ENCODE results near the gene OXNAD1. TPM values are rescaled to one million over a fixed set of nuclear protein-coding genes. Genes with fewer than 3 reads are reported as not detected.

Gene OXNAD1
- total and polyA plus RNA-seq, 2 experiments from 2014 or later, result 9.8 to 10.8 TPM

GRCh38 chr3:16300881-16301359 lies 35.9 kb downstream of the OXNAD1 start:
- Histone ChIP-seq H3K79me2 (ENCODE audit: insufficient read depth) (no peaks in the 10 kb centered on the region), H3K9ac (no peak overlapping the region), H3K27ac (no peak overlapping the region), H3K27me3 (replicated peaks; ENCODE audit: insufficient read depth) (no peaks in the 10 kb centered on the region), H3K9me2 (ENCODE audit: insufficient read depth) (no peaks in the 10 kb centered on the region), H4K20me1 (ENCODE audit: insufficient read depth) (no peaks in the 10 kb centered on the region), H3K4me2 (ENCODE audit: unreplicated experiment) (no peak overlapping the region), H3K36me3 (ENCODE audit: low read depth) (0 out of 2 replicates have a peak, but pooled peaks cover 12% of the 10 kb centered on the region), H3F3A (ENCODE audit: insufficient read depth) (no peaks in the 10 kb centered on the region), H3K4me1 (ENCODE audit: insufficient read depth) (no peaks in the 10 kb centered on the region), H3K9me3 (ENCODE audit: low read depth) (no peaks in the 10 kb centered on the region), H3K4me3 (no peak overlapping the region), H2AFZ (no peak overlapping the region)
- TF ChIP-seq EZH2 (IDR thresholded peaks at IDR 0.05; ENCODE audit: insufficient read depth, poor library complexity, severe bottlenecking) (no peak), EZH2phosphoT487 (IDR thresholded peaks at IDR 0.05; ENCODE audit: insufficient read depth, low read depth) (no peak)
- no peak for DNase-seq
- in situ Hi-C loops (cut with MboI), result loop anchor here (10.0 kb wide), 1 partner anchor 214 kb away; the partner anchor contains the start of gene RFTN1
- WGBS, 2 experiments (ENCODE audit: low coverage in 1 of 2, low lambda C conversion rate in 2 of 2, missing lambda C conversion rate in 2 of 2), result 91 to 98% methylated on average over 2 of the region's 2 CpGs

GRCh38 chr3:16301507-16301906 lies 36.5 kb downstream of the OXNAD1 start:
- in situ Hi-C loops (cut with MboI), result loop anchor here (10.0 kb wide), 1 partner anchor 213 kb away; the partner anchor contains the start of gene RFTN1
- no peak for TF ChIP-seq EZH2phosphoT487 (IDR thresholded peaks at IDR 0.05; ENCODE audit: insufficient read depth, low read depth)
- TF ChIP-seq EZH2 (IDR thresholded peaks at IDR 0.05; ENCODE audit: insufficient read depth, poor library complexity, severe bottlenecking), result no peak
- Histone ChIP-seq H3K79me2 (ENCODE audit: insufficient read depth) (no peaks in the 10 kb centered on the region), H2AFZ (no peak overlapping the region), H3K4me3 (no peak overlapping the region), H3F3A (ENCODE audit: insufficient read depth) (no peaks in the 10 kb centered on the region), H4K20me1 (ENCODE audit: insufficient read depth) (no peaks in the 10 kb centered on the region), H3K4me1 (ENCODE audit: insufficient read depth) (no peaks in the 10 kb centered on the region), H3K9me2 (ENCODE audit: insufficient read depth) (no peaks in the 10 kb centered on the region), H3K27me3 (replicated peaks; ENCODE audit: insufficient read depth) (no peaks in the 10 kb centered on the region), H3K4me2 (ENCODE audit: unreplicated experiment) (no peak overlapping the region), H3K27ac (no peak overlapping the region), H3K36me3 (ENCODE audit: low read depth) (0 out of 2 replicates have a peak, but pooled peaks cover 7% of the 10 kb centered on the region), H3K9ac (no peak overlapping the region), H3K9me3 (ENCODE audit: low read depth) (no peaks in the 10 kb centered on the region)
- WGBS, 2 experiments (ENCODE audit: low coverage in 1 of 2, low lambda C conversion rate in 2 of 2, missing lambda C conversion rate in 2 of 2), result 66 to 67% methylated on average over 6 of the region's 6 CpGs
- no peak for DNase-seq

- H3K9me3 ChIP-seq (ENCODE audit: low read depth), result no peaks in the 10 kb centered on the region
- in situ Hi-C loops (cut with MboI), result loop anchor here (10.0 kb wide), 1 partner anchor 213 kb away; the partner anchor contains the start of gene RFTN1
- TF ChIP-seq EZH2phosphoT487 (IDR thresholded peaks at IDR 0.05; ENCODE audit: insufficient read depth, low read depth) (no peak), EZH2 (IDR thresholded peaks at IDR 0.05; ENCODE audit: insufficient read depth, poor library complexity, severe bottlenecking) (no peak)
- DNase-seq, result no peak
- H3K9ac ChIP-seq, result no peak overlapping the region
- no peaks in the 10 kb centered on the region for H3K79me2 ChIP-seq (ENCODE audit: insufficient read depth)
- no peak overlapping the region for H3K4me3 ChIP-seq
- H3K9me2 ChIP-seq (ENCODE audit: insufficient read depth), result no peaks in the 10 kb centered on the region
- no peaks in the 10 kb centered on the region for H4K20me1 ChIP-seq (ENCODE audit: insufficient read depth)
- H3K27me3 ChIP-seq (replicated peaks; ENCODE audit: insufficient read depth), result no peaks in the 10 kb centered on the region
- WGBS, 2 experiments (ENCODE audit: low coverage in 1 of 2, low lambda C conversion rate in 2 of 2, missing lambda C conversion rate in 2 of 2), result 62% methylated on average over 6 of the region's 6 CpGs
- H3F3A ChIP-seq (ENCODE audit: insufficient read depth), result no peaks in the 10 kb centered on the region
- H3K27ac ChIP-seq, result no peak overlapping the region
- H3K4me2 ChIP-seq (ENCODE audit: unreplicated experiment), result no peak overlapping the region
- no peak overlapping the region for H2AFZ ChIP-seq
- no peaks in the 10 kb centered on the region for H3K4me1 ChIP-seq (ENCODE audit: insufficient read depth)
- 0 out of 2 replicates have a peak, but pooled peaks cover under 1% of the 10 kb centered on the region for H3K36me3 ChIP-seq (ENCODE audit: low read depth)
These were observed 37.1 kb downstream of the OXNAD1 start for GRCh38 chr3:16302082-16302631.

GRCh38 chr3:16303037-16303575 lies 38.1 kb downstream of the OXNAD1 start:
- in situ Hi-C loops (cut with MboI), result loop anchor here (10.0 kb wide), 1 partner anchor 212 kb away; the partner anchor contains the start of gene RFTN1
- H3K36me3 ChIP-seq (ENCODE audit: low read depth), result no peaks in the 10 kb centered on the region
- no peak overlapping the region for H3K27ac ChIP-seq
- H3K4me2 ChIP-seq (ENCODE audit: unreplicated experiment), result no peak overlapping the region
- WGBS, 2 experiments (ENCODE audit: low coverage in 1 of 2, low lambda C conversion rate in 2 of 2, missing lambda C conversion rate in 2 of 2), result 76 to 82% methylated on average over 2 of the region's 2 CpGs
- no peak overlapping the region for H3K9ac ChIP-seq
- no peaks in the 10 kb centered on the region for H3K4me1 ChIP-seq (ENCODE audit: insufficient read depth)
- no peak overlapping the region for H3K4me3 ChIP-seq
- no peak overlapping the region for H2AFZ ChIP-seq
- H3F3A ChIP-seq (ENCODE audit: insufficient read depth), result no peaks in the 10 kb centered on the region
- no peaks in the 10 kb centered on the region for H3K9me3 ChIP-seq (ENCODE audit: low read depth)
- H3K9me2 ChIP-seq (ENCODE audit: insufficient read depth), result no peaks in the 10 kb centered on the region
- H4K20me1 ChIP-seq (ENCODE audit: insufficient read depth), result no peaks in the 10 kb centered on the region
- no peaks in the 10 kb centered on the region for H3K27me3 ChIP-seq (replicated peaks; ENCODE audit: insufficient read depth)
- TF ChIP-seq EZH2 (IDR thresholded peaks at IDR 0.05; ENCODE audit: insufficient read depth, poor library complexity, severe bottlenecking) (no peak), EZH2phosphoT487 (IDR thresholded peaks at IDR 0.05; ENCODE audit: insufficient read depth, low read depth) (no peak)
- no peak for DNase-seq
- no peaks in the 10 kb centered on the region for H3K79me2 ChIP-seq (ENCODE audit: insufficient read depth)

Data from GM23248 (cell line).